ENCODE data around the gene SH3RF3.

GRCh38 chr2:109526442-109526970, 397.5 kb downstream of the SH3RF3 start:
- TF ChIP-seq, protein P1, sequence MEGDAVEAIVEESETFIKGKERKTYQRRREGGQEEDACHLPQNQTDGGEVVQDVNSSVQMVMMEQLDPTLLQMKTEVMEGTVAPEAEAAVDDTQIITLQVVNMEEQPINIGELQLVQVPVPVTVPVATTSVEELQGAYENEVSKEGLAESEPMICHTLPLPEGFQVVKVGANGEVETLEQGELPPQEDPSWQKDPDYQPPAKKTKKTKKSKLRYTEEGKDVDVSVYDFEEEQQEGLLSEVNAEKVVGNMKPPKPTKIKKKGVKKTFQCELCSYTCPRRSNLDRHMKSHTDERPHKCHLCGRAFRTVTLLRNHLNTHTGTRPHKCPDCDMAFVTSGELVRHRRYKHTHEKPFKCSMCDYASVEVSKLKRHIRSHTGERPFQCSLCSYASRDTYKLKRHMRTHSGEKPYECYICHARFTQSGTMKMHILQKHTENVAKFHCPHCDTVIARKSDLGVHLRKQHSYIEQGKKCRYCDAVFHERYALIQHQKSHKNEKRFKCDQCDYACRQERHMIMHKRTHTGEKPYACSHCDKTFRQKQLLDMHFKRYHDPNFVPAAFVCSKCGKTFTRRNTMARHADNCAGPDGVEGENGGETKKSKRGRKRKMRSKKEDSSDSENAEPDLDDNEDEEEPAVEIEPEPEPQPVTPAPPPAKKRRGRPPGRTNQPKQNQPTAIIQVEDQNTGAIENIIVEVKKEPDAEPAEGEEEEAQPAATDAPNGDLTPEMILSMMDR (IDR thresholded peaks at IDR 0.05) = no peak
- no peak for TF ChIP-seq EZH2 (IDR thresholded peaks at IDR 0.05)
